ENCODE data around the gene ZNF888.

Gene ZNF888

GRCh38 chr19:52922841-52923777, at the start of gene ZNF888:
Gene ZNF888, minus strand, starts transcription at chr19:52923428. Its CDS starts 5,555 bp downstream, at chr19:52917873.
- peak within 1 kb of the TSS; percentile 94 for H3K27ac Mint-ChIP-seq
- DNase-seq: peak; percentile 88
- peaks cover 43% of the 10 kb centered on the region for H3K36me3 Mint-ChIP-seq (ENCODE audit: low read depth)
- peaks cover 28% of the 10 kb centered on the region for H3K9me3 Mint-ChIP-seq
- H3K27me3 Mint-ChIP-seq (ENCODE audit: low read depth, poor library complexity): peaks cover 3% of the 10 kb centered on the region
- no peak for TF ChIP-seq CTCF (IDR thresholded peaks at IDR 0.05)
- H3K4me3 Mint-ChIP-seq: peak within 1 kb of the TSS; percentile 88
- peaks cover 21% of the 10 kb centered on the region for H3K4me1 Mint-ChIP-seq

- Mint-ChIP-seq H3K4me1 (peaks cover 11% of the 10 kb centered on the region), H3K36me3 (ENCODE audit: low read depth) (peaks cover 60% of the 10 kb centered on the region)
These were observed 44.5 kb upstream of the ZNF888 start for GRCh38 chr19:52967772-52968171.

GRCh38 chr19:52963247-52963618, 40.0 kb upstream of the ZNF888 start:
- Mint-ChIP-seq H3K36me3 (ENCODE audit: low read depth) (peaks cover 62% of the 10 kb centered on the region), H3K4me3 (peak overlapping the region; percentile 95), H3K4me1 (peaks cover 25% of the 10 kb centered on the region), H3K27me3 (ENCODE audit: low read depth, poor library complexity) (no peaks in the 10 kb centered on the region), H3K27ac (peak overlapping the region; percentile 88), H3K9me3 (peaks cover 71% of the 10 kb centered on the region)
- DNase-seq: peak; percentile 52
- no peak for TF ChIP-seq CTCF (IDR thresholded peaks at IDR 0.05)

More at GRCh38 chr19:52967772-52968171, 44.5 kb upstream of the ZNF888 start:
- peaks cover 60% of the 10 kb centered on the region for H3K9me3 Mint-ChIP-seq
- no peaks in the 10 kb centered on the region for H3K27me3 Mint-ChIP-seq (ENCODE audit: low read depth, poor library complexity)
- no peak for TF ChIP-seq CTCF (IDR thresholded peaks at IDR 0.05)
- DNase-seq: no peak
- no peak overlapping the region for H3K4me3 Mint-ChIP-seq
- H3K27ac Mint-ChIP-seq: no peak overlapping the region

GRCh38 chr19:52962394-52963246, 39.4 kb upstream of the ZNF888 start, which contains the start of gene ZNF816:
Gene ZNF816, minus strand, starts transcription at chr19:52962881. Its CDS starts 6,792 bp downstream, at chr19:52956089.
- Mint-ChIP-seq H3K27me3 (ENCODE audit: low read depth, poor library complexity) (peaks cover 5% of the 10 kb centered on the region), H3K36me3 (ENCODE audit: low read depth) (peaks cover 62% of the 10 kb centered on the region), H3K9me3 (peaks cover 71% of the 10 kb centered on the region), H3K4me3 (peak within 1 kb of the TSS; percentile 95), H3K27ac (peak within 1 kb of the TSS; percentile 97), H3K4me1 (peaks cover 25% of the 10 kb centered on the region)
- peak; percentile 100 for DNase-seq
- TF ChIP-seq CTCF (IDR thresholded peaks at IDR 0.05): no peak

GRCh38 chr19:52961981-52962380, 38.8 kb upstream of the ZNF888 start:
- H3K27ac Mint-ChIP-seq: peak overlapping the region; percentile 97
- H3K36me3 Mint-ChIP-seq (ENCODE audit: low read depth): peaks cover 62% of the 10 kb centered on the region
- no peak for TF ChIP-seq CTCF (IDR thresholded peaks at IDR 0.05)
- H3K27me3 Mint-ChIP-seq (ENCODE audit: low read depth, poor library complexity): peaks cover 6% of the 10 kb centered on the region
- H3K9me3 Mint-ChIP-seq: peaks cover 71% of the 10 kb centered on the region
- no peak for DNase-seq
- peak overlapping the region; percentile 95 for H3K4me3 Mint-ChIP-seq
- H3K4me1 Mint-ChIP-seq: peaks cover 25% of the 10 kb centered on the region
